Lower lobe of right lung (tissue), 2 donors: ENCODE data around the gene SCAPER. TPM values are rescaled to one million over a fixed set of nuclear protein-coding genes. Genes with fewer than 3 reads are reported as not detected.

ENCODE experiments used
- ATAC-seq, 2 donors: fragments of 200-7000 bp; cut with Tn5 transposase; one replicate each; pipeline ENCODE4 v1.9.1; 2020 to 2022; ENCODE audit warnings: mild to moderate bottlenecking in 2 of 2, moderate library complexity in 2 of 2
- DNase-seq: peaks from one replicate; pipeline ENCODE4 v3.0.0-alpha.2; 2020
- H3K27ac ChIP-seq: fragments of 200-600 bp; one replicate; pipeline ENCODE4 v1.8.0; 2022
- H3K27me3 ChIP-seq: fragments of 200-600 bp; one replicate; pipeline ENCODE4 v1.8.0; 2022; ENCODE audit warnings: low read depth
- H3K36me3 ChIP-seq: fragments of 200-600 bp; one replicate; pipeline ENCODE4 v1.8.0; 2022; ENCODE audit warnings: mild to moderate bottlenecking
- H3K4me1 ChIP-seq: fragments of 200-600 bp; one replicate; pipeline ENCODE4 v1.8.0; 2022
- H3K4me3 ChIP-seq: fragments of 200-600 bp; one replicate; pipeline ENCODE4 v1.8.0; 2022; ENCODE audit warnings: mild to moderate bottlenecking
- H3K9me3 ChIP-seq: fragments of 200-600 bp; one replicate; pipeline ENCODE4 v1.8.0; 2022
- intact Hi-C: fragments of 100-400 bp; cut with DNase I; formaldehyde crosslinking; loops from one replicate; pipeline ENCODE4 v1.11.0; 2022
- total RNA-seq: library from RNA; stranded (reverse); fragmentation: NEBNext Ultra II Directional; extraction: Animal tissue kit (Norgen Biotek cat#: 25700); gene quantifications from one replicate; pipeline ENCODE4 v1.2.1, GENCODE V29; 2021
- TF ChIP-seq, protein P1 (sequence below): fragments of 200-600 bp; IDR thresholded peaks from one replicate; pipeline ENCODE4 v1.8.0; 2022; ENCODE audit warnings: antibody characterized with exemption, mild to moderate bottlenecking
- donor health status: DM: no; HTN: yes; CAD: no; lungs with severe emphysema.

The SCAPER gene
- total RNA-seq, 1 donor from 2014 or later = 34.2 TPM

DNA sequence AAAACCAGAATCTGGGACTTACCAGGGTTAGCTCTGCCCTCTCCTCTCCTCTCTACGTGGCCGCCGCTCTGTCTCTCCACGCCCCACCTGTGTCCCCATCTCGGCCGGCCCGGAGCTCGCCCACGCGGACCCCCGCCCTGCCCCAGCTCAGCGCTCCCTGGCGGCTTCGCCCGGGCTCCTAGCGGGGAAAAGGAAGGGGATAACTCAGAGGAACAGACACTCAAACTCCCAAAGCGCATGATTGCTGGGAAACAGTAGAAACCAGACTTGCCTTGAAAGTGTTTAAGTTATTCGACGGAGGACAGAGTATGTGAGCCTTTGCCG lies 563.1 kb downstream of the SCAPER start:
- ATAC-seq (no peak), DNase-seq (no peak)
- TF ChIP-seq, protein P1, sequence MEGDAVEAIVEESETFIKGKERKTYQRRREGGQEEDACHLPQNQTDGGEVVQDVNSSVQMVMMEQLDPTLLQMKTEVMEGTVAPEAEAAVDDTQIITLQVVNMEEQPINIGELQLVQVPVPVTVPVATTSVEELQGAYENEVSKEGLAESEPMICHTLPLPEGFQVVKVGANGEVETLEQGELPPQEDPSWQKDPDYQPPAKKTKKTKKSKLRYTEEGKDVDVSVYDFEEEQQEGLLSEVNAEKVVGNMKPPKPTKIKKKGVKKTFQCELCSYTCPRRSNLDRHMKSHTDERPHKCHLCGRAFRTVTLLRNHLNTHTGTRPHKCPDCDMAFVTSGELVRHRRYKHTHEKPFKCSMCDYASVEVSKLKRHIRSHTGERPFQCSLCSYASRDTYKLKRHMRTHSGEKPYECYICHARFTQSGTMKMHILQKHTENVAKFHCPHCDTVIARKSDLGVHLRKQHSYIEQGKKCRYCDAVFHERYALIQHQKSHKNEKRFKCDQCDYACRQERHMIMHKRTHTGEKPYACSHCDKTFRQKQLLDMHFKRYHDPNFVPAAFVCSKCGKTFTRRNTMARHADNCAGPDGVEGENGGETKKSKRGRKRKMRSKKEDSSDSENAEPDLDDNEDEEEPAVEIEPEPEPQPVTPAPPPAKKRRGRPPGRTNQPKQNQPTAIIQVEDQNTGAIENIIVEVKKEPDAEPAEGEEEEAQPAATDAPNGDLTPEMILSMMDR = no peak
- Histone ChIP-seq H3K27ac (no peak overlapping the region), H3K27me3 (peaks cover 100% of the 10 kb centered on the region), H3K4me3 (no peak overlapping the region), H3K4me1 (peaks cover 73% of the 10 kb centered on the region), H3K36me3 (no peaks in the 10 kb centered on the region), H3K9me3 (no peaks in the 10 kb centered on the region)
- intact Hi-C loops = no loop called here

DNA sequence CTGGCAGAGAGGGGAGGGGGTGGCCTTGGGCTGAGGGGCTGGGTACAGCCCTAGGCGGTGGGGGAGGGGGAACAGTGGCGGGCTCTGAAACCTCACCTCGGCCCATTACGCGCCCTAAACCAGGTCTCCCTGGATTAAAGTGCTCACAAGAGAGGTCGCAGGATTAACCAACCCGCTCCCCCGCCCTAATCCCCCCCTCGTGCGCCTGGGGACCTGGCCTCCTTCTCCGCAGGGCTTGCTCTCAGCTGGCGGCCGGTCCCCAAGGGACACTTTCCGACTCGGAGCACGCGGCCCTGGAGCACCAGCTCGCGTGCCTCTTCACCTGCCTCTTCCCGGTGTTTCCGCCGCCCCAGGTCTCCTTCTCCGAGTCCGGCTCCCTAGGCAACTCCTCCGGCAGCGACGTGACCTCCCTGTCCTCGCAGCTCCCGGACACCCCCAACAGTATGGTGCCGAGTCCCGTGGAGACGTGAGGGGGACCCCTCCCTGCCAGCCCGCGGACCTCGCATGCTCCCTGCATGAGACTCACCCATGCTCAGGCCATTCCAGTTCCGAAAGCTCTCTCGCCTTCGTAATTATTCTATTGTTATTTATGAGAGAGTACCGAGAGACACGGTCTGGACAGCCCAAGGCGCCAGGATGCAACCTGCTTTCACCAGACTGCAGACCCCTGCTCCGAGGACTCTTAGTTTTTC lies 563.6 kb downstream of the SCAPER start:
- DNase-seq (no peak), ATAC-seq (peak; percentile 25)
- Histone ChIP-seq H3K27me3 (peaks cover 100% of the 10 kb centered on the region), H3K27ac (no peak overlapping the region), H3K4me3 (peak overlapping the region; percentile 50), H3K36me3 (no peaks in the 10 kb centered on the region), H3K4me1 (peaks cover 73% of the 10 kb centered on the region), H3K9me3 (no peaks in the 10 kb centered on the region)
- intact Hi-C loops = no loop called here
- TF ChIP-seq, protein P1 = no peak

- Histone ChIP-seq H3K4me3 (peak overlapping the region; percentile 50), H3K9me3 (no peaks in the 10 kb centered on the region), H3K36me3 (no peaks in the 10 kb centered on the region), H3K27ac (no peak overlapping the region), H3K4me1 (peaks cover 73% of the 10 kb centered on the region), H3K27me3 (peaks cover 100% of the 10 kb centered on the region)
- ATAC-seq (peak; percentile 32 to 49), DNase-seq (peak; percentile 53)
- intact Hi-C loops = no loop called here
- TF ChIP-seq, protein P1 = peak; percentile 19
Observed at GRCh38 chr15:76340803-76341365, 564.3 kb downstream of the SCAPER start.

- DNase-seq = peak; percentile 52
- Histone ChIP-seq H3K27me3 (peaks cover 100% of the 10 kb centered on the region), H3K4me1 (peaks cover 73% of the 10 kb centered on the region), H3K9me3 (no peaks in the 10 kb centered on the region), H3K36me3 (no peaks in the 10 kb centered on the region), H3K4me3 (peak overlapping the region; percentile 50), H3K27ac (no peak overlapping the region)
- TF ChIP-seq, protein P1 = no peak
- intact Hi-C loops = no loop called here
- peak in 1 of 2 donors; percentile 9 for ATAC-seq
Observed at GRCh38 chr15:76340198-76340802, 564.8 kb downstream of the SCAPER start.

DNA sequence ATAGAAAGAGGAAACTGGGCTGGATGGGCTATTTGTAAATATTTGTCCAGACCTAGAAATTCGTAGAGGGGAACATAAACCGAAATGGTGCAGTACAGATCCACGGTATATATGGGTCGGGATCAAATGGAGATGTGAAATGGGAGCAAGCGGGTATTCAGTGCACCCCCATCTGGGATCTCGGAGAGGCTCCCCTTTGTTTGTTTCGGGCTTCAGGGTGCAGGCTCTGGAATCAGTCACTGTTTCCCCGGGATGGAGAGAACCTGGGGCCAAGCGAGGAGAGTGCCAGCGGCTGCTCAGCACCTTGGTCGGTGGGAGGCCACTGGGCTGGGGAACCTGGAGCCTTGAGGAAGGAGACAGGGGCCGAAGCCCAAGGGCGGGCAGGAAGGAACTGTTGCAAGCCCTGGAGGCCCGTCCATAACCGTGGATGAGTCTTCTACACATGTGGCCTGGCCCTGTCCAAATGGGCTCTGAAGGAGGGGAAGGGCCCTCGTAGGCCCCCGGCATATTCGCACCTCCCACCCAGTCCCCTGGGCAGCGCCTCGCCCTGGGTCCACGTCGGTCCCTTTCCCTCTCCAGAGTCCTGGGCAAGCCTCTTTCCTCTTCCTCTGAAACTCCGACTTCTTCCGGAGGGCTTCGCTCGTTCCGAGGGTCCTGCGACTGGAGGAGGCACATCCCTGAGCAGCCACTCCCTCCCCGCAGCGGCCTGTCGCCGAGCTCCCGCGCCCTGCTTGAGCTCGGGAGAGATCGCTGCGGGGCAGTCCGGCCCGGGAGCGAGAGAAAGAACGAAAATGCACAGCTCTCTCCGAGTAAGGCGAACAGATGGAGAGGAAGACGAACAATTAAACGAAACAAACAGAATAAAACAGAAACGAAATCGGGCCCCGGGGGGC lies 565.6 kb downstream of the SCAPER start:
- peak overlapping the region; percentile 50 for H3K4me3 ChIP-seq
- H3K27me3 ChIP-seq = peaks cover 100% of the 10 kb centered on the region
- H3K9me3 ChIP-seq = no peaks in the 10 kb centered on the region
- no peaks in the 10 kb centered on the region for H3K36me3 ChIP-seq
- TF ChIP-seq, protein P1 = no peak
- intact Hi-C loops = no loop called here
- ATAC-seq = peak in 1 of 2 donors; percentile 4
- H3K27ac ChIP-seq = no peak overlapping the region
- H3K4me1 ChIP-seq = peaks cover 78% of the 10 kb centered on the region
- no peak for DNase-seq
